Measurements from ENCODE around the gene SYNE1. TPM values are rescaled to one million over a fixed set of nuclear protein-coding genes. Genes with fewer than 3 reads are reported as not detected.
A peak's percentile ranks its signal among the peaks of the same experiment; 100 is the strongest.

The SYNE1 gene
- total and polyA plus RNA-seq, 10 of the 15 experiments (the other 5 are each of a cell fraction or from before 2014, with no cell fraction given): 2.3 to 28.7 (median 14.1) TPM

DNA sequence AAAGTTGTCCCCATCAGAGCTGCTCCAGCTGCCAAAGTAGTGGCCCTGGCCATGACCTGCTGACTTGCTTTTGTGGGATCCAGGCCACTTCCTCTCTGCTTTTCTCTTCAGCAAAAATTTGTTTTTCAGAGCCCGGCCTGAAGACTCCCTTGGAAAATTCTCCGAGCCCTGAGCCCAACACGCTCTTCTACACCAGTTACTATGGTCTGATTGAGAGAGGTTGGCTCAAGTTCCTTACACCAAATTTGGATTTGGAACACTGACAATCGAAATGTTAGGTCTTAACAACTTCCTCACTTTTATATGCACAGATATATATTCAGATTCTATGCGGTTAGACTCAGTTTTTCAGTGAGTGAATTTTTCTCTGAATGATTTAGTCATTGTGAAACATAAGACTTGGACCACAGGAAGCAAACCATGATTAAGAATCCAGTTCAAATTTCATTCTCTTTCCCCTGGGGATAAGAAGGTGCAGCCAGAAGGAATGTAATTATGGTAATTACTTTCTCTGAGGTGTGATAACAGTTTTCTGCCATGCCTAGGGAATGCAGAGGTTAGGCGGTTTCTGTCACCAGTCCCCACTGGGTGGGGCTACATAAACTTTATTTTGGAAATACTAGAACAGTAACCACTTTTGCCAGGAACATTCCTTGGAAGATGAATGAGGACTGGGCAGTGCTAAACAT lies 365.2 kb downstream of the SYNE1 start (continued):
- TF ChIP-seq, protein P1, sequence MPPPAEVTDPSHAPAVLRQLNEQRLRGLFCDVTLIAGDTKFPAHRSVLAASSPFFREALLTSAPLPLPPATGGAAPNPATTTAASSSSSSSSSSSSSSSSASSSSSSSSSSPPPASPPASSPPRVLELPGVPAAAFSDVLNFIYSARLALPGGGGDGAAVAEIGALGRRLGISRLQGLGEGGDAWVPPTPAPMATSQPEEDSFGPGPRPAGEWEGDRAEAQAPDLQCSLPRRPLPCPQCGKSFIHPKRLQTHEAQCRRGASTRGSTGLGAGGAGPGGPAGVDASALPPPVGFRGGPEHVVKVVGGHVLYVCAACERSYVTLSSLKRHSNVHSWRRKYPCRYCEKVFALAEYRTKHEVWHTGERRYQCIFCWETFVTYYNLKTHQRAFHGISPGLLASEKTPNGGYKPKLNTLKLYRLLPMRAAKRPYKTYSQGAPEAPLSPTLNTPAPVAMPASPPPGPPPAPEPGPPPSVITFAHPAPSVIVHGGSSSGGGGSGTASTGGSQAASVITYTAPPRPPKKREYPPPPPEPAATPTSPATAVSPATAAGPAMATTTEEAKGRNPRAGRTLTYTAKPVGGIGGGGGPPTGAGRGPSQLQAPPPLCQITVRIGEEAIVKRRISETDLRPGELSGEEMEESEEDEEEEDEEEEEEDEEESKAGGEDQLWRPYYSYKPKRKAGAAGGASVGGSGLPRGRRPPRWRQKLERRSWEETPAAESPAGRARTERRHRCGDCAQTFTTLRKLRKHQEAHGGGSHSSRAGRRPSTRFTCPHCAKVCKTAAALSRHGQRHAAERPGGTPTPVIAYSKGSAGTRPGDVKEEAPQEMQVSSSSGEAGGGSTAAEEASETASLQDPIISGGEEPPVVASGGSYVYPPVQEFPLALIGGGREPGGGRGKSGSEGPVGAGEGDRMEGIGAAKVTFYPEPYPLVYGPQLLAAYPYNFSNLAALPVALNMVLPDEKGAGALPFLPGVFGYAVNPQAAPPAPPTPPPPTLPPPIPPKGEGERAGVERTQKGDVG (CRISPR knock-in tag; IDR thresholded peaks at IDR 0.05): no peak
- TF ChIP-seq, protein P2, sequence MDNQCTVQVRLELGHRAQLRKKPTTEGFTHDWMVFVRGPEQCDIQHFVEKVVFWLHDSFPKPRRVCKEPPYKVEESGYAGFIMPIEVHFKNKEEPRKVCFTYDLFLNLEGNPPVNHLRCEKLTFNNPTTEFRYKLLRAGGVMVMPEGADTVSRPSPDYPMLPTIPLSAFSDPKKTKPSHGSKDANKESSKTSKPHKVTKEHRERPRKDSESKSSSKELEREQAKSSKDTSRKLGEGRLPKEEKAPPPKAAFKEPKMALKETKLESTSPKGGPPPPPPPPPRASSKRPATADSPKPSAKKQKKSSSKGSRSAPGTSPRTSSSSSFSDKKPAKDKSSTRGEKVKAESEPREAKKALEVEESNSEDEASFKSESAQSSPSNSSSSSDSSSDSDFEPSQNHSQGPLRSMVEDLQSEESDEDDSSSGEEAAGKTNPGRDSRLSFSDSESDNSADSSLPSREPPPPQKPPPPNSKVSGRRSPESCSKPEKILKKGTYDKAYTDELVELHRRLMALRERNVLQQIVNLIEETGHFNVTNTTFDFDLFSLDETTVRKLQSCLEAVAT (IDR thresholded peaks at IDR 0.05): no peak
- TF ChIP-seq, protein P3, sequence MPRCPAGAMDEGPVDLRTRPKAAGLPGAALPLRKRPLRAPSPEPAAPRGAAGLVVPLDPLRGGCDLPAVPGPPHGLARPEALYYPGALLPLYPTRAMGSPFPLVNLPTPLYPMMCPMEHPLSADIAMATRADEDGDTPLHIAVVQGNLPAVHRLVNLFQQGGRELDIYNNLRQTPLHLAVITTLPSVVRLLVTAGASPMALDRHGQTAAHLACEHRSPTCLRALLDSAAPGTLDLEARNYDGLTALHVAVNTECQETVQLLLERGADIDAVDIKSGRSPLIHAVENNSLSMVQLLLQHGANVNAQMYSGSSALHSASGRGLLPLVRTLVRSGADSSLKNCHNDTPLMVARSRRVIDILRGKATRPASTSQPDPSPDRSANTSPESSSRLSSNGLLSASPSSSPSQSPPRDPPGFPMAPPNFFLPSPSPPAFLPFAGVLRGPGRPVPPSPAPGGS (IDR thresholded peaks at IDR 0.05; ENCODE audit: borderline replicate concordance, insufficient read depth, low read depth, low read length, poor library complexity, severe bottlenecking): no peak
- TF ChIP-seq, protein P4, sequence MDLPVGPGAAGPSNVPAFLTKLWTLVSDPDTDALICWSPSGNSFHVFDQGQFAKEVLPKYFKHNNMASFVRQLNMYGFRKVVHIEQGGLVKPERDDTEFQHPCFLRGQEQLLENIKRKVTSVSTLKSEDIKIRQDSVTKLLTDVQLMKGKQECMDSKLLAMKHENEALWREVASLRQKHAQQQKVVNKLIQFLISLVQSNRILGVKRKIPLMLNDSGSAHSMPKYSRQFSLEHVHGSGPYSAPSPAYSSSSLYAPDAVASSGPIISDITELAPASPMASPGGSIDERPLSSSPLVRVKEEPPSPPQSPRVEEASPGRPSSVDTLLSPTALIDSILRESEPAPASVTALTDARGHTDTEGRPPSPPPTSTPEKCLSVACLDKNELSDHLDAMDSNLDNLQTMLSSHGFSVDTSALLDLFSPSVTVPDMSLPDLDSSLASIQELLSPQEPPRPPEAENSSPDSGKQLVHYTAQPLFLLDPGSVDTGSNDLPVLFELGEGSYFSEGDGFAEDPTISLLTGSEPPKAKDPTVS (IDR thresholded peaks at IDR 0.05; ENCODE audit: low read depth, low read length): no peak
- TF ChIP-seq RBBP5 (conservative IDR thresholded peaks at IDR 0.05): no peak
- TF ChIP-seq, protein P5, sequence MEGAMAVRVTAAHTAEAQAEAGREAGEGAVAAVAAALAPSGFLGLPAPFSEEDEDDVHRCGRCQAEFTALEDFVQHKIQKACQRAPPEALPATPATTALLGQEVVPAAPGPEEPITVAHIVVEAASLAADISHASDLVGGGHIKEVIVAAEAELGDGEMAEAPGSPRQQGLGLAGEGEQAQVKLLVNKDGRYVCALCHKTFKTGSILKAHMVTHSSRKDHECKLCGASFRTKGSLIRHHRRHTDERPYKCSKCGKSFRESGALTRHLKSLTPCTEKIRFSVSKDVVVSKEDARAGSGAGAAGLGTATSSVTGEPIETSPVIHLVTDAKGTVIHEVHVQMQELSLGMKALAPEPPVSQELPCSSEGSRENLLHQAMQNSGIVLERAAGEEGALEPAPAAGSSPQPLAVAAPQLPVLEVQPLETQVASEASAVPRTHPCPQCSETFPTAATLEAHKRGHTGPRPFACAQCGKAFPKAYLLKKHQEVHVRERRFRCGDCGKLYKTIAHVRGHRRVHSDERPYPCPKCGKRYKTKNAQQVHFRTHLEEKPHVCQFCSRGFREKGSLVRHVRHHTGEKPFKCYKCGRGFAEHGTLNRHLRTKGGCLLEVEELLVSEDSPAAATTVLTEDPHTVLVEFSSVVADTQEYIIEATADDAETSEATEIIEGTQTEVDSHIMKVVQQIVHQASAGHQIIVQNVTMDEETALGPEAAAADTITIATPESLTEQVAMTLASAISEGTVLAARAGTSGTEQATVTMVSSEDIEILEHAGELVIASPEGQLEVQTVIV (IDR thresholded peaks at IDR 0.05; ENCODE audit: borderline replicate concordance, partially characterized antibody): no peak
- TF ChIP-seq, protein P6, sequence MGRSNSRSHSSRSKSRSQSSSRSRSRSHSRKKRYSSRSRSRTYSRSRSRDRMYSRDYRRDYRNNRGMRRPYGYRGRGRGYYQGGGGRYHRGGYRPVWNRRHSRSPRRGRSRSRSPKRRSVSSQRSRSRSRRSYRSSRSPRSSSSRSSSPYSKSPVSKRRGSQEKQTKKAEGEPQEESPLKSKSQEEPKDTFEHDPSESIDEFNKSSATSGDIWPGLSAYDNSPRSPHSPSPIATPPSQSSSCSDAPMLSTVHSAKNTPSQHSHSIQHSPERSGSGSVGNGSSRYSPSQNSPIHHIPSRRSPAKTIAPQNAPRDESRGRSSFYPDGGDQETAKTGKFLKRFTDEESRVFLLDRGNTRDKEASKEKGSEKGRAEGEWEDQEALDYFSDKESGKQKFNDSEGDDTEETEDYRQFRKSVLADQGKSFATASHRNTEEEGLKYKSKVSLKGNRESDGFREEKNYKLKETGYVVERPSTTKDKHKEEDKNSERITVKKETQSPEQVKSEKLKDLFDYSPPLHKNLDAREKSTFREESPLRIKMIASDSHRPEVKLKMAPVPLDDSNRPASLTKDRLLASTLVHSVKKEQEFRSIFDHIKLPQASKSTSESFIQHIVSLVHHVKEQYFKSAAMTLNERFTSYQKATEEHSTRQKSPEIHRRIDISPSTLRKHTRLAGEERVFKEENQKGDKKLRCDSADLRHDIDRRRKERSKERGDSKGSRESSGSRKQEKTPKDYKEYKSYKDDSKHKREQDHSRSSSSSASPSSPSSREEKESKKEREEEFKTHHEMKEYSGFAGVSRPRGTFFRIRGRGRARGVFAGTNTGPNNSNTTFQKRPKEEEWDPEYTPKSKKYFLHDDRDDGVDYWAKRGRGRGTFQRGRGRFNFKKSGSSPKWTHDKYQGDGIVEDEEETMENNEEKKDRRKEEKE (IDR thresholded peaks at IDR 0.05): no peak
- no peak for TF ChIP-seq HDGF (IDR thresholded peaks at IDR 0.05)
- TF ChIP-seq POU2F2 (IDR thresholded peaks at IDR 0.05; ENCODE audit: borderline replicate concordance, low read depth, low read length): no peak
- no peak for TF ChIP-seq NR2C2 (IDR thresholded peaks at IDR 0.05; ENCODE audit: borderline replicate concordance, control insufficient read depth, insufficient read length, low read depth)
- TF ChIP-seq STAT1 (conservative IDR thresholded peaks at IDR 0.05): no peak
- no peak for TF ChIP-seq MYC (IDR thresholded peaks at IDR 0.05; ENCODE audit: insufficient read depth, insufficient read length, insufficient replicate concordance, low read length, severe bottlenecking)
- TF ChIP-seq IRF4 (IDR thresholded peaks at IDR 0.05; ENCODE audit: low read depth, low read length): no peak
- no peak for TF ChIP-seq CBX3 (IDR thresholded peaks at IDR 0.05; ENCODE audit: borderline replicate concordance, low read depth)
- TF ChIP-seq TCF7 (IDR thresholded peaks at IDR 0.05; ENCODE audit: borderline replicate concordance): no peak
- TF ChIP-seq JUNB (IDR thresholded peaks at IDR 0.05): 0 out of 2 replicates have a peak, but pooled peaks have one; percentile 35
